Forelimb muscle (tissue), 1 donor: ENCODE data around the gene IER3. TPM values are rescaled to one million over a fixed set of nuclear protein-coding genes. Genes with fewer than 3 reads are reported as not detected.
"Not testable (repeated sequence)": the region's sequence is repeated elsewhere in the genome, so short reads cannot be mapped to it uniquely, and the experiment has no call there.

Experiments used
- DNase-seq: peaks from one replicate; pipeline ENCODE4 v3.0.0-alpha.2; 2013; ENCODE audit warnings: low read depth
- polyA plus RNA-seq: library from polyadenylated mRNA; unstranded; fragments of 120-200 nt; gene quantifications from one replicate; pipeline ENCODE4 v1.2.1, GENCODE V29; 2013; ENCODE audit not compliant: insufficient read length

Gene IER3
- polyA plus RNA-seq, 1 donor: 17.3 TPM

DNA sequence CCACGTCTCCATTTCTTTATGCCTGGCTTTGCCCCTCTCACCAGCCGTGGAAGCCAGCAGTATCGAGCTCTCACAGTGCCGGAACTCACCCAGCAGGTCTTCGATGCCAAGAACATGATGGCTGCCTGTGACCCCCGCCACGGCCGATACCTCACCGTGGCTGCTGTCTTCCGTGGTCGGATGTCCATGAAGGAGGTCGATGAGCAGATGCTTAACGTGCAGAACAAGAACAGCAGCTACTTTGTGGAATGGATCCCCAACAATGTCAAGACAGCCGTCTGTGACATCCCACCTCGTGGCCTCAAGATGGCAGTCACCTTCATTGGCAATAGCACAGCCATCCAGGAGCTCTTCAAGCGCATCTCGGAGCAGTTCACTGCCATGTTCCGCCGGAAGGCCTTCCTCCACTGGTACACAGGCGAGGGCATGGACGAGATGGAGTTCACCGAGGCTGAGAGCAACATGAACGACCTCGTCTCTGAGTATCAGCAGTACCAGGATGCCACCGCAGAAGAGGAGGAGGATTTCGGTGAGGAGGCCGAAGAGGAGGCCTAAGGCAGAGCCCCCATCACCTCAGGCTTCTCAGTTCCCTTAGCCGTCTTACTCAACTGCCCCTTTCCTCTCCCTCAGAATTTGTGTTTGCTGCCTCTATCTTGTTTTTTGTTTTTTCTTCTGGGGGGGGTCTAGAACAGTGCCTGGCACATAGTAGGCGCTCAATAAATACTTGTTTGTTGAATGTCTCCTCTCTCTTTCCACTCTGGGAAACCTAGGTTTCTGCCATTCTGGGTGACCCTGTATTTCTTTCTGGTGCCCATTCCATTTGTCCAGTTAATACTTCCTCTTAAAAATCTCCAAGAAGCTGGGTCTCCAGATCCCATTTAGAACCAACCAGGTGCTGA lies 20.3 kb downstream of the IER3 start:
- DNase-seq: not testable (repeated sequence)

DNA sequence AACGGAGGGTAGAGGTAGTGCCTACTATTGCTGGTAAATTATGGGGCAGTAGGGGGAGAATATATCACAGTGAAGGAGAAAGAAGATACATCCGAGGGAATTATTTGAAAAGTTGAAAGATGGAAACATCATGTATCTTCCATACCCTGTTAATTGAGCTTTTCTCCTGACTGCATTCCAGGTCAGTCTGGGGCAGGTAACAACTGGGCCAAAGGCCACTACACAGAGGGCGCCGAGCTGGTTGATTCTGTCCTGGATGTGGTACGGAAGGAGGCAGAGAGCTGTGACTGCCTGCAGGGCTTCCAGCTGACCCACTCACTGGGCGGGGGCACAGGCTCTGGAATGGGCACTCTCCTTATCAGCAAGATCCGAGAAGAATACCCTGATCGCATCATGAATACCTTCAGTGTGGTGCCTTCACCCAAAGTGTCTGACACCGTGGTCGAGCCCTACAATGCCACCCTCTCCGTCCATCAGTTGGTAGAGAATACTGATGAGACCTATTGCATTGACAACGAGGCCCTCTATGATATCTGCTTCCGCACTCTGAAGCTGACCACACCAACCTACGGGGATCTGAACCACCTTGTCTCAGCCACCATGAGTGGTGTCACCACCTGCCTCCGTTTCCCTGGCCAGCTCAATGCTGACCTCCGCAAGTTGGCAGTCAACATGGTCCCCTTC lies 21.0 kb downstream of the IER3 start:
- DNase-seq: not testable (repeated sequence)

DNA sequence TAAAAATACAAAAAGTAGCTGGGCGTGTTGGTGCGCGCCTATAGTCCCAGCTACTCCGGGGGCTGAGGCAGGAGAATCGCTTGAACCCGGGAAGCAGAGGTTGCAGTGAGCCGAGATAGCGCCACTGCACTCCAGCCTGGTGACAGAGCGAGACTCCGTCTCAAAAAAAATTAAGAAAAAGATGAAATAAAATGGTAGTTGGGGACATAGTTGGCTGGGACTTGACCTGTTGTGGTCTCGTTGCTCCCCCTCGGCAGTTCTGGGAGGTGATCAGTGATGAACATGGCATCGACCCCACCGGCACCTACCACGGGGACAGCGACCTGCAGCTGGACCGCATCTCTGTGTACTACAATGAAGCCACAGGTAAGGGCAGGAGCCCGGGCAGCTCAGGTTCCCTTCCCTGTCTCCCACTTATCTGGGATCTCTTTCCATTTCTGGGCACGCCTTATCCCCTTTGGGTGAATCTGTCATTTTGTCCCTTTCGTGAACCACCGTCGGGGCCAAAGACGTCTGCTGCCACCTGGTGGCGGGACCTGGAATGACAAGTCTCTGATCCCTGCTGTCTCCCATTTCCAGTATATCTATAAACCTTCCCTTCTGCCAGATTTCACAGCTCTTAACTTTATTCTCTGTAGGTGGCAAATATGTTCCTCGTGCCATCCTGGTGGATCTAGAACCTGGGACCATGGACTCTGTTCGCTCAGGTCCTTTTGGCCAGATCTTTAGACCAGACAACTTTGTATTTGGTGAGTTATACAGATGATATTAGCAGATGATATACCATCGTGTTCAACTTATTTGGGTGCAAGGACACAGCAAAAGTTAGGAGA lies 21.9 kb downstream of the IER3 start:
- no peak for DNase-seq

GRCh38 chr6:30722025-30722279 lies 22.4 kb downstream of the IER3 start:
- DNase-seq: not testable (repeated sequence)

- DNase-seq: peak; percentile 70
Measured at GRCh38 chr6:30721198-30722024, 22.9 kb downstream of the IER3 start.

DNA sequence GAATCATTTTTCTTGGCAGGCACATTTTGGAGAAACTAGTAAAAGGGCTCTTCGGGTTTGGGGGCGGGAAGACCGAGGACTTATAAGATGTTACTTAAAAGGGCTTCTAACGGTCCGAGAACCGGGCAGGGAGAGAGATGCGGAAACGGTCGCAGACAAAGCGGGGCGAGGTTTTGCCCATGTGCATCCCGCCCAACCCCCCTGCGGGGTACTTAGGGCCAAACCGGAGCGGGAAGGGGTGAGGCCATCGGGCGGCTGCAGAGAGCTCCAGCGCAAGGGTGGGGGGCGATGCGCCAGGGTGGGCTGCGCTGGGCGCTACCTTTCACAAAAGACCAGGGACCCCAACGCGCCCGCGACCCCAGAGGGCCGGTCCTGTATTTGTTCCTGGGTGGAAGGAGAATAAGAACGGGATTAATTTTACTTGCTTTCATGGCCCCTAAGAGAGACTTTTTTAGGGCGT lies 23.6 kb downstream of the IER3 start:
- no peak for DNase-seq

DNA sequence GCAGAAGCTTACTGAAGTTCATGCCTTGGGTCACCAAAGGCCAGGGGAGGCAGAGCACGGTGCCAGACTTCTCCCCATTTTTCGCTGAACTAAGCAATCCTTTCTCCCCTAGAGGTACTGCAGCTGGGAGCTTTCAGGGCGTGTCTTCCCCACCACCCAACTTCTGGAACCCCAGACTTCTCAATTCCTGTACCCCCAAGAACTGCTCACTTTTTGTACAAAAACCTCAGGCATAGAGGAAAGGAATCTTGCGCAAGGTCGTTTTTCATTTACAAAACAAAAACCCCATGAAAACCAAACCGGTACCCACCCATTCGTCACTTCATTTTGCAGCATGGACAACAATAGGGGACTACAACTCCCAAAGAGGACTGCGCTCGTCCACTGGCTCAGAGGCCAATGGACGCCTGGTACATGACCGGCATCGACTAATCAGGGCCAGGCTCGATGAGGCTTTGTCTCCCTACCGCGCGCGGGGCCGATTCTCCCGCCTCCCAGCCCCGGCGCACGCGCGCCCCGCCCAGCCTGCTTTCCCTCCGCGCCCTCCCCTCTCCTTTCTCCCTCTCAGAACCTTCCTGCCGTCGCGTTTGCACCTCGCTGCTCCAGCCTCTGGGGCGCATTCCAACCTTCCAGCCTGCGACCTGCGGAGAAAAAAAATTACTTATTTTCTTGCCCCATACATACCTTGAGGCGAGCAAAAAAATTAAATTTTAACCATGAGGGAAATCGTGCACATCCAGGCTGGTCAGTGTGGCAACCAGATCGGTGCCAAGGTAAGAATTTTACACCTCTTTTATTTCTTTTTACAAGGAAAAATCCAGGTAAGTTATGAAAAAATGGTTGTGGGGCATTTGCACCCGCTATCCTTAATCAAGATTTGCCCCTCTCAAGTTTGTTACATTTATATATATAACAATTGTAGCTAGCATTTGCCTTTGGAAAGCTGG lies 24.3 kb downstream of the IER3 start, which contains the start of gene TUBB:
Gene TUBB (plus strand): TSS at position 562 of the 947 bp plus-strand sequence. CDS start 155 bp downstream, at position 717.
- DNase-seq: peak; percentile 97

- DNase-seq: no peak
Measured at GRCh38 chr6:30719356-30719755, 25.0 kb downstream of the IER3 start.

DNA sequence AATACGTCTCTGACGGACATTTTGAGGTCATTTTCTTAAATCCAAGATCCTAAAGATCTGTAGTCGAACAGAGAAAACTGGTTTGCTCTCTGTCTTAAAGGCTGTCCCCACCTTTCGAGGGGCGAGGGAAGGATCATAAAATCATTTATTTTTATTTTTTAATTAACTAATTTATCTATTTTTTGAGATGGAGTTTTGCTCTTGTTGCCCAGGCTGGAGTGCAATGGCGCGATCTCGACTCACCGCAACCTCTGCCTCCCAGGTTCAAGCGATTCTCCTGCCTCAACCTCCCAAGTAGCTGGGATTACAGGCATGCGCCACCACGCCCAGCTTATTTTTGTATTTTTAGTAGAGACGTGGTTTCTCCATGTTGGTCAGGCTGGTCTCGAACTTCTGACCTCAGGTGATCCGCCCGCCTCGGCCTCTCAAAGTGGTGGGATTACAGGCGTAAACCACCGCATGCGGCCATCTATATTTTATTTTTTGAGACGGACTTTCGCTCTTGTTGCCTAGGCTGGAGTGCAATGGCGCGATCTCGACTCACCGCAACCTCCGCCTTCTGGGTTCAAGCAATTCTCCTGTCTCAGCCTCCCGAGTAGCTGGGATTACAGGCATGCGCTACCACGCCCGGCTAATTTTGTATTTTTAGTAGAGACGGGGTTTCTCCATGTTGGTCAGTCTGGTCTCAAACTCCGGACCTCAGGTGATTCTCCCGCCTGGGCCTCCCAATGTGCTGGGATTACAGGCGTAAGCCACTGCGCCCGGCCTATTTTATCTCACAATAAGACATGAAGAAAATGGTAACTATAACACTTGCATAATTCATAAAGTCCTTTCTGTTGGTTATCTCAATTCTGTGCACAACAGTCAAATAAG lies 26.3 kb downstream of the IER3 start:
- DNase-seq: not testable (repeated sequence)

GRCh38 chr6:30717129-30717844 lies 27.1 kb downstream of the IER3 start, which contains the start of gene MDC1:
TSS of gene MDC1 (minus strand) at chr6:30717281. CDS start at chr6:30715175, 2,106 bp downstream.
- DNase-seq: peak; percentile 98

DNA sequence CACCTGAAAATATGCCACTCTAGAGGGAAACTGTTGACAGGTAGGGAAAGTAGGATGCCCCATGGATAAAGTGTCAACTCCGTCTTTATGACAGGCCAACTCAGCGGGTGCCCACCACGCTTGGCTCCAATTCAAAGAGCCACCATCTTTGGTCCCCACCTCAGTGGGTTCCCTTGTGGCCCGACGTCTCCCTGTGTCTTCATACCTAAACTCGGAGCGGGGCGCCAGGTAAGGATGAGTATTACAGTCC lies 27.5 kb downstream of the IER3 start:
- no peak for DNase-seq

DNA sequence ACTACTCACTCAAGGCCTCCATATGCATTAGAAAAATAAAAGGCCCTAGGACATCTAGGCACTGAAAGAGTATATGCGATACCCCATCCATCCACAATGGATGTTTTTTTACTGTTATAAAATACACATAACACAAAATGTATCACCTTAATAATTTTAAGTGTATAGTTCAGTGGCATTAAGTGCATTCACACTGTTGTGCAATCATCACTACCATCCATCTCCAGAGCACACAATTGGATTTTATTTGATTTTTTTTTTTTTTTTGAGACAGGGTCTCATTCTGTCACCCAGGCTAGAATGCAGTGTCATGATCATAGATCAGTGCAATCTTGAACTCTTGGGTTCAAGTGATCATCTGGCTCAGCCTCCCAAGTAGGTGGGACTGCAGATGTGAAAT lies 30.1 kb downstream of the IER3 start:
- DNase-seq: no peak

- DNase-seq: no peak
Measured at GRCh38 chr6:30712441-30712945, 31.9 kb downstream of the IER3 start.

- no peak for DNase-seq
Measured at GRCh38 chr6:30711758-30712380, 32.5 kb downstream of the IER3 start.

DNA sequence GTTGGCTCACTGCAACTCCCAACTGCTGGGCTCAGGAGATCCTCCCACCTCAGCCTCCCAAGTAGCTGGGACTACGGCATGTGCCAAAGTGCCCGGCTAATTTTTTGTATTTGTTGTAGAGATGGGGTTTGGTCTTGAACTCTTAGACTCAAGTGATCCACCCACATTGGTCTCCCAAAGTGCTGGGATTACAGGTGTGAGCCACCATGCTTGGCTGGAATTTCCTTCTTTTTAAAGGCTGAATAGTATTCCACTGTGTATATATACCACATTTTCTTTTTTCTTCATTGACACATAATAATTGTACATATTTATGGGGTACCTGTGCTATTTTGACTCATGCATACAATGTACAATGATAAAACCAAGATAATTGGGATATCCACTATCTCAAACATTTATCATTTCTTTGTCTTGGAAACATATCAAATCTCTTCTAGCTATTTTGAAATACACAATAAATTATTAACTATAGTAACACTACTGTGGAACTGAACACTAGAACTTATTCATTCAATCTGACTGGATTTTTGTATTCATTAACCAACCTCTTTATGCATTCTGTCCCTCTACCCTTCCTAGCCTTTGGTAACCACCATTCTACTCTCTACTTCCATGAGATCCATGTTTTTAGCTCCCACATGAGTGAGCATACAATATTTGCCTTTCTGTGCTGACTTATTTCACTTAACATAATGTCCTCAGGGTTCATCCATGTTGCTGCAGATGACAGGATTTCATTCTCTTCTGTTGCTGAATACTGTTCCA lies 35.1 kb downstream of the IER3 start:
- no peak for DNase-seq

DNA sequence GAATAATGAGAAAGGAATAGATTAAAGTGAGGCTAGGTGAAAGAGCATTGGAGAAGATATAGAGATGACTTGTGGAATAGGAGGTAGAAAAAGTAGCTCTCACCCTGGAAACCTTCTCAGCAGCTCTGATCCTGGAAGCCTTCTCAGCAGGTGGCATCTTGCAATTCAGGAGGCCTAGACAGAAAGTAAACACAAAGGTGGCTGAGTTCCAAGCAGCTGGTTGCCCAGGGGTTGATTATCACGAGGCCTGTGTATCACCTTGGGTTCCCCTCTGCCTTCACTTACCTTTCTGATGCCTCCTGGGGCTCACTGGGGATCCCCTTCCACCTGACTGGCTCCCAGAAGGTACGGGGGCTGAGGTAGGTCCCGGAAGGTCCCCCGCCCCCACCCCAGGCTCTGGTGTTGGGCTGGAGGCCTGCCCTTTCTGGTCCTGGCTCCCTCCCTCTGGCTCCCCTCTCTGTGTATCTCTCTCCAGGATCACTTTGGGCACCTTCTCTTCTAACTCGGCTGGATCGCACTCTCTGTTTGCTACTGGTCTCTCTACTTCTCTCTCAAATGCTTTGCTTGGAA lies 37.0 kb downstream of the IER3 start:
- no peak for DNase-seq

DNA sequence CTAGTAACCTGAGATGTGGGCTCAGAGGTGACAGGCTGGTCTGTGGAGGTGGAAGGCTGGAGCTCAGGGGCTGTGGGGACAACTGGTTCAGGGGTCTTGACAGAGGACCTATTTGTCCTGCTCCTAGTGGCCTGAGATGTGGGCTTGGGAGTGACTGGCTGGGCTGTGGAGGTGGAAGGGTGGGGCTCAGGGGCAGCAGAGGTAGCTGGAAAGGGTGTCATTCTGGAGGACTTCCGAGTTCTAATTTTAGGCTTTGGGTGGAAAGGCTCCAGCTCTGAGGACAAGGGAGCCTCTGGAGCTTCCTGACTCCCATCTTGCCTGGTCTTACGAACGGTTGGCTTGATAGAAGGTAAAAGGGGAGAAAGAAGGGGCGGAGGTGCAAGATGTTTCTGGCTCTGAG lies 38.7 kb downstream of the IER3 start:
- no peak for DNase-seq
